ENCODE results near the gene BUB1. TPM values are rescaled to one million over a fixed set of nuclear protein-coding genes. Genes with fewer than 3 reads are reported as not detected.
"Not testable (repeated sequence)": the region's sequence is repeated elsewhere in the genome, so short reads cannot be mapped to it uniquely, and the experiment has no call there.

The BUB1 gene
- total RNA-seq, 1 donor from 2014 or later, result 7.8 TPM

DNA sequence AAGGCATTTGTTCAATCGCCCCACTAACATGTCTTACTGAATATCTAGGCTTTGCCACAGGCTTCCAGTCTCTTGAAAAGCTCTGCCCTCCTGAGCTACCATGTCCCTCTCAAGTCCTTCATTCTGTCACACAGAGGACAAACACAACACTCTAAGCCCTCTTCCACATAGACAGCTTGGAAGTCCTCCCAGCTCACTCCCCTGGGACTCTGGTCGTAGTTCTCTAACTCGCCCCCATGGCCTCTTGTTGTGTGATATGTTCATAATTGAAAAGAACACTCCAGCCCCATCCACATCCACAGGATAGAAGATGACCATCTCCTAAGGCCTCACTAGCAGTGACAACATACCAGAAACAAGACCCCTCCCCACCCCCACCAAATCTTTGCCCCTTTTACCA, 37.9 kb downstream of the BUB1 start:
- Histone ChIP-seq H3K27me3 (ENCODE audit: control insufficient read depth in 3 of 3, insufficient read depth in 3 of 3, low read length in 3 of 3) (no peaks in the 10 kb centered on the region), H3K4me1 (ENCODE audit: control insufficient read depth in 3 of 3, insufficient read depth in 3 of 3, low read length in 3 of 3) (no peaks in the 10 kb centered on the region), H3K9ac (ENCODE audit: low read depth in 1 of 3, low read length in 3 of 3) (no peak overlapping the region), H3K4me3 (ENCODE audit: low read length in 3 of 3) (no peak overlapping the region), H3K9me3 (ENCODE audit: control insufficient read depth in 3 of 3, low read length in 3 of 3) (no peaks in the 10 kb centered on the region), H3K36me3 (ENCODE audit: control insufficient read depth in 3 of 3, insufficient read depth in 3 of 3, low read length in 3 of 3) (no peaks in the 10 kb centered on the region), H3K27ac (ENCODE audit: low read depth, low read length) (no peak overlapping the region)

DNA sequence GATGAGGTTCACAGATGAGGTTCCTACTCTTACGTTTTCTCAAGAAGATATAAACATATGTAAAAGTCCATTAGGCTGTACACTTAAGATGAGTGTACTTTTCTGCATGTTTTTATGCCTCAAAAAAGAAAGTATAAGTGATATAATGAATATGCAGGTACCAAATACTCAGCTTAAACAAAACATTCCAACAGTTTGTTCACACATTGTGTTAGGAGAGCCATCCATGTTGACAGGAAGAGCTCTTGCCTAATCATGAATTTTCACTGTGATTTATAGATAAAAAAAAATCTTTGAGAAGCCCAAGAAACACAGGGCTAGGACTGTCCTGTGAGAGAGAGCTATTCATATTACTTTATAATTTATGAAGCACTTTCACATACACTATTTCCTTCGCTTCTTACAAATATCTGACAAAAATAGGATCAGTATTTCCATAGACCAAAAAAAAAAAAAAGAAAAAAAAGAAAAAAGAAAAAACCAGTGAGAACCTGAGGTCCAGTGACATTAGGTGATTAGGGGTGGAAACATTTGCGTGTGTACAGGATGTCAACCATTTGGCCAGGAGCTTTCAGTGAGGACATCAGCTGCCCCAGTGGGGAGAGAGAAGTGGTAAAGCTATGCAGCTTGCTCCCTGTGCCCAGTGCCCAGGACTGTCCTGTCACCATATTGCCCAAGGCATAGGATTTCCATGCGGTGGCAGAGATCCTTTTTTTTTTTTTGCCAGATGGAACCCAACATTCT, 38.7 kb downstream of the BUB1 start:
- H3K27ac ChIP-seq (ENCODE audit: low read depth, low read length), result no peak overlapping the region
- H3K4me3 ChIP-seq (ENCODE audit: low read length in 3 of 3), result no peak overlapping the region
- H3K27me3 ChIP-seq (ENCODE audit: control insufficient read depth in 3 of 3, insufficient read depth in 3 of 3, low read length in 3 of 3), result no peaks in the 10 kb centered on the region
- no peaks in the 10 kb centered on the region for H3K36me3 ChIP-seq (ENCODE audit: control insufficient read depth in 3 of 3, insufficient read depth in 3 of 3, low read length in 3 of 3)
- H3K4me1 ChIP-seq (ENCODE audit: control insufficient read depth in 3 of 3, insufficient read depth in 3 of 3, low read length in 3 of 3), result no peaks in the 10 kb centered on the region
- no peak overlapping the region for H3K9ac ChIP-seq (ENCODE audit: low read depth in 1 of 3, low read length in 3 of 3)
- H3K9me3 ChIP-seq (ENCODE audit: control insufficient read depth in 3 of 3, low read length in 3 of 3), result no peaks in the 10 kb centered on the region

DNA sequence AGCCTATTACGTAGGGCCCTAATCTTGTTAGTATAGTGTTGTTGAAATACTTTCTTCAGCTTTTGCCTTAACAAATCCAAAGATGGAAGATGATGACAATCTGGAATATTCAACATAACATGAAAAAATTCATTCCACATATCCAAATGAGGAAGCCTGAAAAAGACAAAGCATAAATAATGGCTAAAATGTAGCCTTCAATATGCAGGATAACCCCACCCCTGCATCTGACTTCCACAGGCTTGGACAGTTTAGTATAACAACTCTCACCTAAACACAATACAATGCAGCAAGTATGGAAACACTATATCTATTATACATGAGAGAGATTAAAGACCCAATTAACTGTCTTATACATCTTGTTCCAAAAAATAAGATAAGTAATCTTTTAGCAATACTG, 39.9 kb downstream of the BUB1 start:
- Histone ChIP-seq H3K9ac (ENCODE audit: low read depth in 1 of 3, low read length in 3 of 3) (no peak overlapping the region), H3K27me3 (ENCODE audit: control insufficient read depth in 3 of 3, insufficient read depth in 3 of 3, low read length in 3 of 3) (no peaks in the 10 kb centered on the region), H3K4me3 (ENCODE audit: low read length in 3 of 3) (no peak overlapping the region), H3K27ac (ENCODE audit: low read depth, low read length) (no peak overlapping the region), H3K36me3 (ENCODE audit: control insufficient read depth in 3 of 3, insufficient read depth in 3 of 3, low read length in 3 of 3) (no peaks in the 10 kb centered on the region), H3K4me1 (ENCODE audit: control insufficient read depth in 3 of 3, insufficient read depth in 3 of 3, low read length in 3 of 3) (no peaks in the 10 kb centered on the region), H3K9me3 (ENCODE audit: control insufficient read depth in 3 of 3, low read length in 3 of 3) (no peaks in the 10 kb centered on the region)

DNA sequence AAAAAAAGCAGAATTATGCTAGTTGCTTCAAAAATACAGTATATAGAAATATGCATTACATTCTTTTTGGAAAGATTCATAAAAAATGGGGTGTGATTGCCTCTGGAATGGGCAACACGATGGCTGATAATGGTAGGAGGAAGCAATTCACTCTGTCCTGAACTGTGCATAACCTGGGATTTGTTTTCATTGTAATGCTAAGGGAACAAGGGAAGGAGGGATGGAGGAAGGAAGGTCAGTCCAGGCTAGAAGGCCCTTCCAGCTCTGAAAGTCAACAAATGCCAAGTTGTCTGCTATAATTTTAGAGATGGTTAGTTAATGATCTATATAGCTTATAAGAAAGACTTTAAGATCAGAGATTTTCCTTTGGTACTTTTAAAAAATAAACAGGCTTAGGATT, 40.8 kb downstream of the BUB1 start:
- H3K36me3 ChIP-seq (ENCODE audit: control insufficient read depth in 3 of 3, insufficient read depth in 3 of 3, low read length in 3 of 3), result no peaks in the 10 kb centered on the region
- H3K9ac ChIP-seq (ENCODE audit: low read depth in 1 of 3, low read length in 3 of 3), result no peak overlapping the region
- H3K4me1 ChIP-seq (ENCODE audit: control insufficient read depth in 3 of 3, insufficient read depth in 3 of 3, low read length in 3 of 3), result no peaks in the 10 kb centered on the region

DNA sequence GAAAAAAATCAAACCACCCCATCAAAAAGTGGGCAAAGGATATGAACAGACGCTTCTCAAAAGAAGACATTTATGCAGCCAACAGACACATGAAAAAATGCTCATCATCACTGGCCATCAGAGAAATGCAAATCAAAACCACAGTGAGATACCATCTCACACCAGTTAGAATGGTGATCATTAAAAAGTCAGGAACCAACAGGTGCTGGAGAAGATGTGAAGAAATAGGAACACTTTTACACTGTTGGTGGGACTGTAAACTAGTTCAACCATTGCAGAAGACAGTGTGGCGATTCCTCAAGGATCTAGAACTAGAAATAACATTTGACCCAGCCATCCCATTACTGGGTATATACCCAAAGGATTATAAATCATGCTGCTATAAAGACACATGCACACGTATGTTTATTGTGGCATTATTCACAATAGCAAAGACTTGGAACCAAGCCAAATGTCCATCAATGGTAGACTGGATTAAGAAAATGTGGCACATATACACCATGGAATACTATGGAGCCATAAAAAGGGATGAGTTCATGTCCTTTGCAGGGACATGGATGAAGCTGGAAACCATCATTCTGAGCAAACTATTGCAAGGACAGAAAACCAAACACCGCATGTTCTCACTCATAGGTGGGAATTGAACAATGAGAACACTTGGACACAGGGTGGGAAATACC, 41.8 kb downstream of the BUB1 start:
- not testable (repeated sequence) for H3K36me3 ChIP-seq (ENCODE audit: control insufficient read depth in 3 of 3, insufficient read depth in 3 of 3, low read length in 3 of 3); H3K9ac ChIP-seq (ENCODE audit: low read depth in 1 of 3, low read length in 3 of 3); H3K27me3 ChIP-seq (ENCODE audit: control insufficient read depth in 3 of 3, insufficient read depth in 3 of 3, low read length in 3 of 3); H3K4me3 ChIP-seq (ENCODE audit: low read length in 3 of 3); H3K27ac ChIP-seq (ENCODE audit: low read depth, low read length); H3K9me3 ChIP-seq (ENCODE audit: control insufficient read depth in 3 of 3, low read length in 3 of 3); H3K4me1 ChIP-seq (ENCODE audit: control insufficient read depth in 3 of 3, insufficient read depth in 3 of 3, low read length in 3 of 3)

More for the DNA sequence above, 40.8 kb downstream of the BUB1 start:
- Histone ChIP-seq H3K9me3 (ENCODE audit: control insufficient read depth in 3 of 3, low read length in 3 of 3) (no peaks in the 10 kb centered on the region), H3K27me3 (ENCODE audit: control insufficient read depth in 3 of 3, insufficient read depth in 3 of 3, low read length in 3 of 3) (no peaks in the 10 kb centered on the region), H3K27ac (ENCODE audit: low read depth, low read length) (no peak overlapping the region), H3K4me3 (ENCODE audit: low read length in 3 of 3) (no peak overlapping the region)

DNA sequence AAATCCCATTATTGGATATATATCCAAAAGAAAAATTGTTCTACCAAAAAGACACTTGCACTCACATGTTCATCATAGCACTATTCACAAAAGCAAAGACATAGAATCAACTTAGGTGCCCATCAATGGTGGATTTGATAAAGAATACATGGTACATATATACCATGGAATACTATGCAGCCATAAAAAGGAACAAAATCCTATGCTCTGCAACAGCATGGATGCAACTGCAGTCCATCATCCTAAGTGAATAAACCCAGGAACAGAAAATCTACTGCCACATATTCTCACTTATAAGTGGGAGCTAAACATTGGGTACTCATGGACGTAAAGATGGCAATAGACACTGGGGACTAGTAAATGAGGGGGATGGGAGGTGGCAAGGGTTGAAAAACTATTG, 50.5 kb downstream of the BUB1 start:
- H3K4me1 ChIP-seq (ENCODE audit: control insufficient read depth in 3 of 3, insufficient read depth in 3 of 3, low read length in 3 of 3); H3K27ac ChIP-seq (ENCODE audit: low read depth, low read length); H3K4me3 ChIP-seq (ENCODE audit: low read length in 3 of 3); H3K36me3 ChIP-seq (ENCODE audit: control insufficient read depth in 3 of 3, insufficient read depth in 3 of 3, low read length in 3 of 3); H3K27me3 ChIP-seq (ENCODE audit: control insufficient read depth in 3 of 3, insufficient read depth in 3 of 3, low read length in 3 of 3); H3K9me3 ChIP-seq (ENCODE audit: control insufficient read depth in 3 of 3, low read length in 3 of 3); H3K9ac ChIP-seq (ENCODE audit: low read depth in 1 of 3, low read length in 3 of 3): not testable (repeated sequence)

DNA sequence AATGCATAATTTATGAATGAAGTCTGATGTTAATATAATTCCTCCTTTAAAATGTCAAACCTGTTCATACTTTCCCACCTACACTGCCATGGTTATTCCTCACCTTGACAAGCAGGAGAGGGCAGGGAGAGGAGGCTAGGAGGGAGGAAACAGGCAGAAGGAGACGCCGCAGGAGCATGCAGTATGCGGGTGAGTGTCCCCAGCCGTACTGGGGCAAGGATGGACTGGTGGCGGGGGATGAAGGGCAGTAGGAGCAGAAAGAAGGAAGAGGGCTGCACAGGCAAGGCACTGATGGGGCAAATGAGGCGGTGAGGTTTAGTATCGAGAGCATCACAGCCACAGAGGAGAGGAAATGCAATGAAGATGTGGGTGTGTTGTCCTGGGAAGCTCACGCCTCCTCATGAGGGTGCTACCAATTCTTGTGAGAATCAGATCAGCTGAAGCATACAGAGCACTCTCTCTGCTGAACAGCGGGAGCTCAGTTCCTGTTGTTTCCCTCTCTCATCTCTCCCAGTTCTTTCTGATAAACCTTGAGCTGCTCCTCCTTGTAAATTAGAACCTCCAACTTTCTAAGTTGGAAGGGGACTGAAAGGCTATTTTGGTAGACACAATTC, 58.4 kb downstream of the BUB1 start:
- not testable (repeated sequence) for H3K9me3 ChIP-seq (ENCODE audit: control insufficient read depth in 3 of 3, low read length in 3 of 3); H3K4me3 ChIP-seq (ENCODE audit: low read length in 3 of 3); H3K27me3 ChIP-seq (ENCODE audit: control insufficient read depth in 3 of 3, insufficient read depth in 3 of 3, low read length in 3 of 3); H3K4me1 ChIP-seq (ENCODE audit: control insufficient read depth in 3 of 3, insufficient read depth in 3 of 3, low read length in 3 of 3); H3K36me3 ChIP-seq (ENCODE audit: control insufficient read depth in 3 of 3, insufficient read depth in 3 of 3, low read length in 3 of 3); H3K27ac ChIP-seq (ENCODE audit: low read depth, low read length); H3K9ac ChIP-seq (ENCODE audit: low read depth in 1 of 3, low read length in 3 of 3)

DNA sequence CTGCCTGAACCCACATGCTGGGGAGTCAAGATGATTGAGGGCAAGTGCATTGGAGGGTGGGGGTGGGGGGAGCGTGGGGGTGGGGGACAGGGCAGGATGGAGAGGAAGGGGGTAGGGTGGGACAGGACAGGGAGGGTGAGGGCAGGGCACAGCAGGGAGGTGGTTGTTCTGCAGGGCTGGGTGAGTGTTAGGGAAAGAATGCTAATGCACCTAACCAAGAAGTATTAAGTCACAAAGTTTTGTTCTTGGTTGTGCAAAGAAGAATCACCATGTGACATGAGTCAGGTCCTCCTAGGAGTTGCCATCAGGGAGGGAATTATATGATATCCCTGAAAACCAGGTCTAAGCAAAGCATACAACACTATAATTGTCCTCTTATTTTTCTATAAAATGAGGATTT, 63.9 kb downstream of the BUB1 start:
- H3K27ac ChIP-seq (ENCODE audit: low read depth, low read length); H3K27me3 ChIP-seq (ENCODE audit: control insufficient read depth in 3 of 3, insufficient read depth in 3 of 3, low read length in 3 of 3); H3K9ac ChIP-seq (ENCODE audit: low read depth in 1 of 3, low read length in 3 of 3); H3K4me3 ChIP-seq (ENCODE audit: low read length in 3 of 3); H3K4me1 ChIP-seq (ENCODE audit: control insufficient read depth in 3 of 3, insufficient read depth in 3 of 3, low read length in 3 of 3); H3K9me3 ChIP-seq (ENCODE audit: control insufficient read depth in 3 of 3, low read length in 3 of 3); H3K36me3 ChIP-seq (ENCODE audit: control insufficient read depth in 3 of 3, insufficient read depth in 3 of 3, low read length in 3 of 3): not testable (repeated sequence)

DNA sequence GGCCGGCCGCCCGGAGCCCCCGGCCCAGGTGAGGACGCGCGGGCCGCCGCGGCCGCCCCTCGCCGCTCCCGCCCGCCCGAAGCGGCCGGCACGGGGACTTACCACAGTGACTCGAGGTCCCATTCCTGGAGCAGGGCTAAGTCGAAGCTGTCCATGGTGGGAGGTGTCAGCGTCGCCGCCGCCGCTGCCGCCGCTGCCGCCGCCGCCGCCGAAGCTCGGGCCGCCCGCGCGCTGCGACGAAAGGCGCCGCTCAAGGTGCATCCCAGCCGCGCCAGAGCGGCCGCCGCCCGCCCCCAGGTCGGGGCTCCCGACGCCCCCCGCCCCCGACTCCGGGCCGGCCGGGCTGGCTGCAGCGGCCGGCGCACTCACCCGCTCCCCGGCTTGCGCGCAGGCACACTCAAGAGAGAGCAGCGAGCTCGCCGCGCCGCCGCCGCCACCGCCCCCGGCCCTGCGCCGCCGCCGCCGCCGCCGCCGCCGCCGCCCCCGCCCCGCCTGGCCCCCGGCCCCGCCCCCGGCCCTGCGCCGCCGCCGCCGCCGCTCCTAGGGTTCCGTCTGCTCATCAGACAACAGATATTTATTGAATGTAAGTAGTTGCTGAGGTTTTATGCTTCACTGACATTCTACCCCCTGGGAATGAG, 67.1 kb downstream of the BUB1 start:
- not testable (repeated sequence) for H3K4me3 ChIP-seq (ENCODE audit: low read length in 3 of 3); H3K27ac ChIP-seq (ENCODE audit: low read depth, low read length); H3K4me1 ChIP-seq (ENCODE audit: control insufficient read depth in 3 of 3, insufficient read depth in 3 of 3, low read length in 3 of 3); H3K9me3 ChIP-seq (ENCODE audit: control insufficient read depth in 3 of 3, low read length in 3 of 3); H3K36me3 ChIP-seq (ENCODE audit: control insufficient read depth in 3 of 3, insufficient read depth in 3 of 3, low read length in 3 of 3); H3K9ac ChIP-seq (ENCODE audit: low read depth in 1 of 3, low read length in 3 of 3); H3K27me3 ChIP-seq (ENCODE audit: control insufficient read depth in 3 of 3, insufficient read depth in 3 of 3, low read length in 3 of 3)
